HG03460 (cell line): ENCODE data around the gene EZH1.
"Not testable (repeated sequence)": the region's sequence is repeated elsewhere in the genome, so short reads cannot be mapped to it uniquely, and the experiment has no call there.

ENCODE experiments used
- ATAC-seq: cut with Tn5 transposase; IDR thresholded peaks from one replicate; pipeline ENCODE4 v1.9.1; 2021; ENCODE audit not compliant: unreplicated experiment

Gene EZH1

DNA sequence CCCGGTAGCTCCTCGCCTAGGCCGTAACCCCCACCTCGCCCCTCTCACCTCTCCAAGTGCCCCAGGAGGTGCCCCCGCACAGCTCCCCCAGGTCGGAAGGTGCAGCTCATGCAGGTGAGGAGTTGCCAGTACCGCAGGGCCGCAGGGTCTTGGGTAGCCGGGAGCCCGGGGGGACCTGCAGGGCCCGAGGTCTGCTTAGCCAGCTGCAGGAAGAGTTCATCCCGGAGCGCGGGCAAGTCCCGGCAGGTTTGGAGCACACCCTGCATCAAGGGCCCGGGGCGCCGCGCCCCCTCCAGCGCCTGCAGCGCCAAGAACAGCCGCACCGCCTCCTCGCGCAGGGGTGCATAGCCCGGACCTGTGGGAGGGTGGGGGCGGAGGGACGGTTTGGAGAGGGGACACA is 72.8 kb downstream of the EZH1 start:
- no peak for ATAC-seq

DNA sequence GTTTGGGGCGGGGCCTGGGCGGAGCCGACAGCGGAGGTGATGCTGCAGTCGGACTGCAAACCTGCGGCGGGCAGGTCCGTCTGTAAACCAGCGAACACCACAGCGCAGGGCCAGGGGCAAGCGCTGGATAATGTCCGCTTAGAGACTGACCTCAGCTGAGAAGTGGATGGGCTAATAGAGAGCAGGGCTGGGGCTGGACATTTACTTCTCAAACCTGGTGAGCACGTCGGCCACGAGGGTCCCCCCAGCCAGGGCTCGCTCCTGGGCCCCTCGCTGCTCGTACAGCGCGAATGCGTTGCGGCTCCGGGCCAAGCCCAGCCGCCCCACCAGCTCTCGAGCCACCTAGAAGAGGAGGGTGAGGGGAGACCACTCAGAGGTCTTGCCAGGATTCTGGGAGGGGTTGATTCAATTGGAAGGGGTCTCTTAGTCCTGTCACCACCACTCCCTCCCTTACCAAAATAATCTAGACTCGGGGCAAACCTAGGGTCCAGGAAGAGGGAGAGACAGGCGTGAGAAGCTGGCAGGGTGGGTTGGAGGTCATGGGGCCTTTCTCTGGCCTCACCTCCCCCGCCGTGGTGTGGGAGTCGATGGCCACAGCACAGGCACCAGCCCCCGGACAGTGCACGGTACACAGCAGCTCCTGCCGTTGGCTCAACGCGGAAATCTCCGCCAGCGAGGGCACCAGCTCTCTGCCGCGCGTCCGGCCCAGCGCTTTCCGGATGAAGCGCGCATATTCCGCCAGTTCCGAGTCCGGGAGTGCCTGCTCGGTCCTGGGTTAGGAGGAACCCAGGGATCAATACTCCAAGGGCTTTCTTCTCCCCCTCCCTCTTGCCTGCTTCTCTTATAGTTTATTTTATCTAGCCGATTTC is 73.8 kb downstream of the EZH1 start:
- no peak for ATAC-seq

DNA sequence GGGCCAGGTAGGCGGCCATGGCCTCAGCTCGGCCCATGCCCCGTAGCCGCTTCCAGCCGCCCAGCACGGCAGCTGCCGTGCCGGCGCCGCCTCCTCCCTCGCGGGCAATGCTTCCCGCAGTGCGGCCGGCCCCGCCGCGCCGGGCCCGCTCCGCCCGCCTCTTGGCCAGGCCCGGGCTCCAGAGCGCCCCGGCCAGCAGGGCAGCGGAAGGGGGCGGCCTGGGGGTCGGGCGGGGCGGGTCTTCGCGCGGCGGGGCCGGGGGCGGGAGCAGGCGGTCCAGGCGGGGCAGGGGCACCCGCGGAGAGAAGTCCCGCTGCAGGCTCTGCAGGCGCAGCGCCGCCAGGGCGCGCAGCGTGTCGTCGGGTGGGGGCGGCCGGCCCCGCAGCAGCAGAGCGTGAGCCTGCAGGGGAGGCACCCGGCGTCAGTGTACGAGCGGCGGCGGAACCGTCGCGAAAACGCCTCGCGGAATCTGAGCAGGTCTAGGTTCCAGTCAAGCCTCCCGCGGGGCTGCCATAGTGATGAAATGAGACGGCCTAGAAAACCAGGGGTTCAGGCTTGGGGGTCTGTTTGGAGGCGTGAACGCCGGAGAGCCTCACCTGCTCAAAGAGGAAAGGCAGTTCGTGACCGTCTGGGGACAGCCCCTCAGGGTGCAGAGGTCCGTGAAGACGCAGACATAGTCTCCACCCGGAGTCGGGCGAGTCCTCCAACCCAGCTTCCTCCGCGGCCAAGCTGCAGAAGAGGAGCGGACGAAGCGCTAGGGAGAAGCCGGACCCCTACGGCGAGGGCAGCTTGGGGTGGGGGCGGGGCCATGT is 74.7 kb downstream of the EZH1 start:
- ATAC-seq = no peak

DNA sequence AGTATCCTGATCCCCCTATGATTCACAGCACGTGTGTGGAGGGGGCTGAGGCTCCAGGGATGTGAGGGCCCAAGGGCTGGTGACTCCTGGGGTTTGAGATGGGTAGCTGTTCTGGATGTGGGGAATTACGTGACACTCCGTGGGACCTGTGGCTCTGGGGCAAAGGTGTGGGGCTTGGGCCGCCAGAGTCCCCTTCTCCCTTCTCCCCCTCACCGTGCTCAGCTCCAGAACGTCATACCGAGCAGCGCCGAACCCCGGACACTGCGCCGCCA is 75.2 kb downstream of the EZH1 start:
- no peak for ATAC-seq

DNA sequence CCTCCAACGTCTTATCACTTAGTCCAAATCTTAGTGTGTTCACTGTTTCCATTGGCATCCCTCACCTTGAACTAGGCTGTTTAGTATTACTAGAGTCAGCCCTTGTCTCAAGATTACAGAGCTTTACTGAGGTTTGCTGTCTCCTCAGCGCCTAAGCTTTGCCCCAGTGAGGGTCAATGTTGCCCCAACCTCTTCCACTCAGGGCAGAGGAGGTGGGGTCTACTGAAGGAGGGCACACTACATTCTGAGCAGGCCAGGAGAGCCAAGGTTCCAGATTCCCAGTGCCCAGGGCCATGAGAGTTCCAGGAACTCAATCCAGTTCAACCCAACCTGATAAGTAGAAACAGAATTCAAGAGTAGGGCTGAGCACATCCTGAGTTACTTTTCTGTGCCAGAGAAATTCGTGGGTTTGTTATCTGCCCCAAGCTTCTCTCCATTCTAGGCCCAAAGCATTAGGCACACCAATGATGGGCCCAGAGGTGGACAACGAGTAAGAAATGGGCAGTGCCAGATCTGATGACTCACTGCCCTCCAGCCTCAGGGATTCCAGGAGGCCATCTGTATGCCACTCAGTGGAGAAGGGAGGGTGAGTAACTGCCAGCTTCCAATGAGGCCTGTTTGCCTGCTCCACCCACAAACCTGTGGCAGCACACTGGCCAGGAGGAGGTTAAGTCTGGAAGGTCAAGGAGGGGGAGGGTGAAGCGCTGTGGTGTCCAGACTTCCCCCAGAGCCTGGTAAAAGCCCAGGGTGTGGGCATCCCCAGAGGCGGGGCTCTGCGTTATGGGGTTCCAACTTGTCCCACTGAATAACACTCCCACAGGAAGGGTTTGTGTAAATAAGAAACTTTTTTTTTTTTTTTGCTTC is 77.5 kb downstream of the EZH1 start:
- no peak for ATAC-seq

DNA sequence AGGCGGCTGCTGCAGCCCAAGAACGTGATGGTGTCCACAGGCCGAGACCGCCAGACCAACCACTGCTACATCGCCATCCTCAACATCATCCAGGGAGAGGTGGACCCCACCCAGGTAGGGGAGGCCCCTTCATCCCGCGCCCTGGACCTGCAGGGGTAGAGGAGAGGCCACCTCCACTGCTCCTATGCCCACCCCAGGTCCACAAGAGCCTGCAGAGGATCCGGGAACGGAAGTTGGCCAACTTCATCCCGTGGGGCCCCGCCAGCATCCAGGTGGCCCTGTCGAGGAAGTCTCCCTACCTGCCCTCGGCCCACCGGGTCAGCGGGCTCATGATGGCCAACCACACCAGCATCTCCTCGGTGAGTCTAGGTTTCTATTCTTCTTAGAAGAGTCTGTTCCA is 78.7 kb downstream of the EZH1 start:
- not testable (repeated sequence) for ATAC-seq

DNA sequence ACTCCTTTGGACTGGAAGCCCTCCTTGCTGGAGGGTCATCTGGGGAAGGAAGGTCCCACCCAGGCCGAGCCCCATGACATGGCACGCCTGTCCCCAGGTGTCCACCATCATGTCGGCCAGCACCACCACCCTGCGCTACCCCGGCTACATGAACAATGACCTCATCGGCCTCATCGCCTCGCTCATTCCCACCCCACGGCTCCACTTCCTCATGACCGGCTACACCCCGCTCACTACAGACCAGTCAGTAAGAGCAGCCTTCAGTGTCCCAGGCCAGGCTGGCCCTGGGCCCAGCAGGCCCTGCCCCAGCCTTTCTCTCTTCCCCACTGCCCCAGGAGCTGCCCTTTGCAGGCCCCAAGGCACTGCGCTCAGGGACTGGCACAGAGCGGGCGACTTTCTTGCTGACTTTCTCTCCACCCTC is 79.2 kb downstream of the EZH1 start:
- no peak for ATAC-seq

DNA sequence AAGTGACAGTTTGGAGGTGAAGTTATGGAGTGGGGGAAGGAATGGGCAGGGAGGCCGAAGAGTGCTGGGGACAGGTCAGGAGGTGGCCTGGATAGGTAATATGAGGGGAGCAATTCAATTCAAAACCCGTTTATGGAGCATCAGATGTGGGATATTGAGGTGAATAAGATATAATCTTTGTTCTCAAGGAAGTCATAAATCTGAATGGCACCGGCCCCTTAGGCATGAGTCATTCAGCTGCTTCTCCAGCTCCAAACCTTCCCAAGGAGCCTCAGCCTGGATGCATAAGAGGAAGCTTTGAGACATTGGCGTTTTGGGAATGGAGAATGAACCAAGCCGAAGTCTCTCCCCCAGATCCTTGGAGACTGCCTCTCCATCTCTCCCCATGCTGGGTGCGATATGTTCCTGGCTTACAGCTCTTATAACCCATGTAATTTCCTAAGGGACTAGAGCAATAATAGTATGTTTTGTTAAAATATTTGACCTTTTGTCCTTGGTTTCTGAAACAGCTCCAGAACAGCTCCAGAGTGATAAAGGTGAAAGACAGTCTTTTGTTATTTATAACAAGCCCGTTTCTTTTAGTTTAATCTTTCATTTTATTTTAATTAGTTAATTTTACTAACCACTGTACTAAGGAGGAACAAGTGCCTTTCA is 84.0 kb downstream of the EZH1 start:
- ATAC-seq = no peak

DNA sequence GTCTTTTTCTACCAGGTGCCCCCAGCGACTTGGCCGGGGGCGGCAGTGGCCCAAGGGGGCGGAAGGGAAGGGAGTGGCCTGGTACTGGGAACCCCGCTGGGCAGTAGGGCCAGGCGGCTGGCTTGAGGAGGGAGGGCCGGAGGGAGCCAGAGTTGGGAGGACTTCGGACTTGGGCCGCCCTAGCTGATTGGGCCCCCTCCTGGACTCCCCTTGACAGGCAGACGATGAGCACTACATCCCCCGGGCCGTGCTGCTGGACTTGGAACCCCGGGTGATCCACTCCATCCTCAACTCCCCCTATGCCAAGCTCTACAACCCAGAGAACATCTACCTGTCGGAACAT is 84.9 kb downstream of the EZH1 start:
- not testable (repeated sequence) for ATAC-seq

DNA sequence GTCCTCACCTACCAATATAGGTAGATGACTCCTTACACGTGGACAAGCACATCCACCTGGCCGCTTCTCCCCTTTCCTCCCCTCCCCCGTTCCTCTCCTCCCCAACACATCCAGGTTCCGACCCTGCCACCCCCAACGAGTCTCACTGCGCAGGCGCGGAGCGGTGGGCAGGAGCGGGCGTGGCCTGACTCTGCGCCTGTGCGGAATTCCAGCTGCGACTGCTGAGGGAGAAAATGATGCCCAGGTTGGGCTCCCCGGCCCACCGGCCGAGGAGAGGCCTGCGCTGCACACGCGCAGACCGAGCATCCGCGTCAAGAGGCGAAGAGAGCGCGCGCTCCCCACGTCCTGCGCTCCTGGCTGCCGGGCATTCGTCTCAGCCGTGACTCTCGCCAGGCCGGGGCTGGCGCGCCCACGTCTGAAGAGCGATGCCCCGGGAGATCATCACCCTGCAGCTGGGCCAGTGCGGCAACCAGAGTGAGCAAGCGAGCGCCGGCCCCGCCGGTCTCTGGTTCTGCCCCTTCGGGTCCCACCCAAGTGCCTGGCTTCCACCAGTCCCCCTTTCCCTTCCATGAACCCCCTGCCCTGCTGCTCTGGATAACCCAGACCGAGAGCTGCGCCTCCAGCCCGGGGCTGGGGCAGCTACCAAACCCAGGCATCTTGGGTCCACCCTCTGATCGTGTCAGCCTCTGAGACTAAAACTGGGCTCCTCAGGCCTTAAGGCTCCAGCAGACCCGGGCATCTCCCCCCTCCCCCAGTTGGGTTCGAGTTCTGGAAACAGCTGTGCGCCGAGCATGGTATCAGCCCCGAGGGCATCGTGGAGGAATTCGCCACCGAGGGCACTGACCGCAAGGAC is 85.5 kb downstream of the EZH1 start, which contains the start of gene TUBG2:
TUBG2 (plus strand) TSS at position 206 of the 853 bp plus-strand sequence; CDS start at position 426, 220 bp downstream.
- no peak for ATAC-seq

DNA sequence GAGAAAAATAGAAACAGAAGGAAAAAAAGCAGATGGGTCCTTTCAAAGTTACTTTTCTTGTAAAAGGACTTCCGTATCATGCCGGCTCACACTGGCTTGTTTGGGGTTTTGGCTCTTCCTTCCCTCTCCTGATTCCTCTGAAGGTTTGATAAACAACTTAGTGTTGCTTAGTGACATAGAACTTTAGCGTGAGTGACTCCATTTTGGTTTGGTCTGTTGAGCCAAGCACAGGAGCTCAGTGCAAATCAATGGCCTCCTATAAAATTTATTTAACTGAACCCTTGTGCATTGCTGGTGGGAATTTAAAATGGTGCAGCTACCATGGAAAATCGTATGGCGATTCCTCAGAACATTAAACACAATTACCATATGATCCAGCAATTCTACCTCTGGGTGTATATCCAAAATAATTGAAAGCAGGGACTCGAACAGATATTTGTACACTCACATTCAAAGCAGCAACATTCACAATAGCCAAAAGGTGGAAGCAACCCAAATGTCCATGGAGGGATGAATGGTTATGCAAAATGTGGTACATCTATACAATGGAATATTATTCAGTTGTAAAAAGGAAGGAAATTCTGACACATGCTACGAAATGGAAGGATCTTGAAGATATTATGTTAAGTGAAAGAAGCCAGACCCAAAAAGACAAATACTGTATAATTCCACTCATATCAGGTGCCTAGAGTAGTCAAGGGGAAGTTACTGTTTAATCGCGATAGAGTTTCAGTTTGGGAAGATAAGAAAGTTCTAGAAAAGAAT is 86.8 kb downstream of the EZH1 start:
- ATAC-seq = no peak

DNA sequence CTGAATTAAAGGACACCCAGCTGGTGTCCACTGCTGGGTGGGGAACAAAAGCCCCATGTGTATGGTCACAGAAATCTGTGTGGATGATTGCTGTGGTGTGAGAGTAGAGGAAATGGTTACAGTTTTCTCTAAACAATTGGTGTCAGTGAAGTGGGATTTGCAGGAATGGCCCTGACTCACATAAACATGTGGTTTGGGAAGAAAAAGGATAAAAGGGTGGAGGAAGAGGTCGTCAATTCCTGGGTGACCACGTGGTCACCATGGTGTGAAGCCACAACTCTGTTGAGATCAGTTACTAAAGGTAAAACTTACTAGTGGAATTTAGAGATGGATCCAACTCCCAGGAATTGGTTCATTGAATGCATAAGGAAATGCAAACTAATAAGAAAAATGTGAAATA is 89.3 kb downstream of the EZH1 start:
- no peak for ATAC-seq

DNA sequence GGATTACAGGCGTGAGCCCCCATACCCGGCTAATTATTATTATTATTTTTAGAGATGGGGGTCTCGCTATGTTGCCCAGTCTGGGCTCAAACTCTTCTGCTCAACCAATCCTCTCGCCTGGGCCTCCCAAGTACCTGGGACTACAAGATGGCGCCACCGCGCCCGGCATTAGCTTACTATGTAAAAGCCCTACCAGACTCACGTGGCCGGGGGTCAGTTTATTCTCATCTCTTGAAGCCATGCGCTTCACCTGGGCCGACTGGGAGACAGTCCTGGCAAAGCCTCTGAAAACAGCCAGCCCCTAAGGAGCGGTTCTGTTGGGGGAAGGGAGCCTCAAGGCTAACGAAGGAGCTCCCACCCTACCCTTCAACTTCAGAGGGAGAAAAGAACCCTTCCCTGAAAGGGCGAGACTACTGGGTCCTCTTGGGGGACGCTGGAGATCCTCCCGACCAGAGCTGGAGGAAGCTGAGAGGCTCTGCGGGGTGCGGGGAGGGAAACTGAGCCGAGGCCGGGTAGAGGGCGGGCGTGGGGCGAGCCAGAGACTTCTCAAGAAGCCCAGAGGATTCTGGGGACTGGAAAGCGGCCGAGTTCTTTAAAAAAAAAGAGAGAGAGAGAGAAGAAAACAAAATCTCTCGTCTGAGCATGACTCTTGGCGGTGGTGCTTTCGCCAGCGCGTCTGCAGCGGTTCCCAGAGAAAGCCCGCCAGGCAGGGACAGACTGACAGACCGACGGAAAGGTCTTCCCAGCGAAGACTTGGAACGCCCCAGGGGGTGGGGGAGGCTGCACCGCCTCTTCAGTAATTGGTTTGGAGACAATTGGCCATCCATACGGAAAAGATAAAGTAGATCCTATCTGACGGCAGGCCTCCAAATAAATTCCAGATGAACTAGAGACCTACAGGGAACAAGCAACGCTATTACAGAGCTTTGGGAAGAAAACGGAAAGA is 91.4 kb downstream of the EZH1 start:
- ATAC-seq = no peak

DNA sequence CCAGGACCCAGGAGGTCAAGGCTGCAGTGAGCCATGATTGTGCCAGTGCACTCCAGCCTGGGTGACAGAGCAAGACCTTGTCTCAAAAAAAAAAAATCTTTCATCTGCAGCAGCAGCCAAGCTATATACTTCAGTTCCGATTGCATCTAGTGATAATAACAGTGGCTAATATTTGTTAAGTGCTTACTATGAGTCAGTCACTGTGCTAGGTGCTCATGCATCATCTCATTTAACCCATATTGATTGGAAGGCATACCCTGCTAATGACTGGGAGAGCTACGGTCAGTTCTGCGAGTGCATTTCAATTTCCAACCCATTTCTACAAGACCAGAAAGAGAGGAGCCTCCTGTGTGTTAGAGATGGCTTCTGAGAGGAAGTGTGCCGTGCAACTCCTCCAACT is 93.4 kb downstream of the EZH1 start:
- ATAC-seq = no peak
